Measurements from ENCODE around the gene WDR20. TPM values are rescaled to one million over a fixed set of nuclear protein-coding genes. Genes with fewer than 3 reads are reported as not detected.
"Not testable (repeated sequence)": the region's sequence is repeated elsewhere in the genome, so short reads cannot be mapped to it uniquely, and the experiment has no call there.

Gene WDR20
- total RNA-seq, 2 experiments from 2014 or later, result 13.3 to 31.0 TPM

GRCh38 chr14:102239231-102239630 is 99.5 kb downstream of the WDR20 start:
- intact Hi-C loops (cut with micrococcal nuclease; ENCODE audit: unreplicated experiment), result no loop called here
- ChIA-PET POLR2A (no interaction called here), CTCF (ENCODE audit: unreplicated experiment) (no interaction called here)
- H3K9me3 ChIP-seq (ENCODE audit: low read length), result no peaks in the 10 kb centered on the region
- no peaks in the 10 kb centered on the region for H3K9me2 ChIP-seq (ENCODE audit: insufficient read depth, low read length)
- H2AFZ ChIP-seq (ENCODE audit: low read length), result no peak overlapping the region
- H3K4me3 ChIP-seq (ENCODE audit: low read depth, low read length, poor library complexity, severe bottlenecking), result no peak overlapping the region
- TF ChIP-seq CTCF (conservative IDR thresholded peaks at IDR 0.05; ENCODE audit: low read length), result no peak
- TF ChIP-seq EZH2phosphoT487 (IDR thresholded peaks at IDR 0.05; ENCODE audit: borderline replicate concordance, low read depth, low read length), result no peak
- no peaks in the 10 kb centered on the region for H3K79me2 ChIP-seq (ENCODE audit: insufficient read depth, low read depth, low read length)
- H4K20me1 ChIP-seq (ENCODE audit: insufficient read depth, low read length), result no peaks in the 10 kb centered on the region
- no peak overlapping the region for H3K27ac ChIP-seq (ENCODE audit: low read depth, low read length, poor library complexity, severe bottlenecking)
- no peaks in the 10 kb centered on the region for H3K4me1 ChIP-seq (ENCODE audit: insufficient read depth, low read length, poor library complexity, severe bottlenecking)
- BruUV-seq (replicated peaks), result no TSS peak
- DNase-seq (ENCODE audit: low spot score), result no peak
- H3K36me3 ChIP-seq (ENCODE audit: insufficient read depth, low read length), result no peaks in the 10 kb centered on the region
- H3K4me2 ChIP-seq (ENCODE audit: low read length), result no peak overlapping the region

DNA sequence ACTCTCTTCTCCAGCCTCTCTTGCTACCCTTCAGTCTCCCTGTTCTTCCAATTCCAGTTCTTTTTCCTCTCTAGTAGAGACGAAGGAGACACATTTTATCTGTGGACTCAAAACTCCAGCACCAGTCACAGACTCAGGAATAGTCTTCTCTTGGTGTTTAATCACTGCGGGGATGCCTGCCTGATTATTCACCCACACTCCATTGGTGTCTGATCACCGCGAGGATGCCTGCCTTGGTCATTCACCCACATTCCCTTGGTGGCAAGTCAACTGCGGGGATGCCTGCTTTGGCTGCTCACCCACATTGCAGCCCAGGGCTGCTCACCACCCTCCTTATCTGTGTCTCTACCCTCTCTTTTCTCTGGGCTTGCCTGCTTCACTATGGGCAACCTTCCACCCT is 100.8 kb downstream of the WDR20 start:
- H3K27ac ChIP-seq (ENCODE audit: low read depth, low read length, poor library complexity, severe bottlenecking); H3K36me3 ChIP-seq (ENCODE audit: insufficient read depth, low read length); H2AFZ ChIP-seq (ENCODE audit: low read length); intact Hi-C loops (cut with micrococcal nuclease; ENCODE audit: unreplicated experiment); POLR2A ChIA-PET; H3K79me2 ChIP-seq (ENCODE audit: insufficient read depth, low read depth, low read length); H3K9me2 ChIP-seq (ENCODE audit: insufficient read depth, low read length); BruUV-seq (replicated peaks); DNase-seq (ENCODE audit: low spot score); H3K4me3 ChIP-seq (ENCODE audit: low read depth, low read length, poor library complexity, severe bottlenecking); H3K4me2 ChIP-seq (ENCODE audit: low read length); H3K4me1 ChIP-seq (ENCODE audit: insufficient read depth, low read length, poor library complexity, severe bottlenecking); H3K9me3 ChIP-seq (ENCODE audit: low read length); H4K20me1 ChIP-seq (ENCODE audit: insufficient read depth, low read length); CTCF ChIA-PET (ENCODE audit: unreplicated experiment): not testable (repeated sequence)

- Histone ChIP-seq H3K36me3 (ENCODE audit: insufficient read depth, low read length) (no peaks in the 10 kb centered on the region), H3K4me3 (ENCODE audit: low read depth, low read length, poor library complexity, severe bottlenecking) (no peak overlapping the region), H3K27ac (ENCODE audit: low read depth, low read length, poor library complexity, severe bottlenecking) (no peak overlapping the region), H3K4me1 (ENCODE audit: insufficient read depth, low read length, poor library complexity, severe bottlenecking) (no peaks in the 10 kb centered on the region), H2AFZ (ENCODE audit: low read length) (no peak overlapping the region), H3K9me2 (ENCODE audit: insufficient read depth, low read length) (no peaks in the 10 kb centered on the region), H3K4me2 (ENCODE audit: low read length) (no peak overlapping the region), H3K79me2 (ENCODE audit: insufficient read depth, low read depth, low read length) (no peaks in the 10 kb centered on the region), H4K20me1 (ENCODE audit: insufficient read depth, low read length) (no peaks in the 10 kb centered on the region), H3K9me3 (ENCODE audit: low read length) (no peaks in the 10 kb centered on the region)
- intact Hi-C loops (cut with micrococcal nuclease; ENCODE audit: unreplicated experiment), result no loop called here
- ChIA-PET CTCF (ENCODE audit: unreplicated experiment) (no interaction called here), POLR2A (no interaction called here)
- no TSS peak for BruUV-seq (replicated peaks)
- TF ChIP-seq EZH2phosphoT487 (IDR thresholded peaks at IDR 0.05; ENCODE audit: borderline replicate concordance, low read depth, low read length) (no peak), CTCF (conservative IDR thresholded peaks at IDR 0.05; ENCODE audit: low read length) (no peak)
- DNase-seq (ENCODE audit: low spot score), result no peak
These were observed 101.5 kb downstream of the WDR20 start for GRCh38 chr14:102241147-102241546.

- not testable (repeated sequence) for BruUV-seq (replicated peaks); H4K20me1 ChIP-seq (ENCODE audit: insufficient read depth, low read length)
These were observed 104.1 kb downstream of the WDR20 start for GRCh38 chr14:102243795-102244194.

More at GRCh38 chr14:102243795-102244194, 104.1 kb downstream of the WDR20 start:
- H3K9me3 ChIP-seq (ENCODE audit: low read length); H3K4me2 ChIP-seq (ENCODE audit: low read length); DNase-seq (ENCODE audit: low spot score); CTCF ChIA-PET (ENCODE audit: unreplicated experiment); H2AFZ ChIP-seq (ENCODE audit: low read length); H3K27ac ChIP-seq (ENCODE audit: low read depth, low read length, poor library complexity, severe bottlenecking); POLR2A ChIA-PET; H3K4me1 ChIP-seq (ENCODE audit: insufficient read depth, low read length, poor library complexity, severe bottlenecking); H3K9me2 ChIP-seq (ENCODE audit: insufficient read depth, low read length); intact Hi-C loops (cut with micrococcal nuclease; ENCODE audit: unreplicated experiment); H3K4me3 ChIP-seq (ENCODE audit: low read depth, low read length, poor library complexity, severe bottlenecking); H3K79me2 ChIP-seq (ENCODE audit: insufficient read depth, low read depth, low read length); H3K36me3 ChIP-seq (ENCODE audit: insufficient read depth, low read length): not testable (repeated sequence)
